GM12891 (cell line): ENCODE measurements around the gene PDCD1.

Experiments used
- POLR2A ChIP-seq: IDR thresholded peaks from 2 replicates; pipeline ENCODE4 v1.6.1; 2011; ENCODE audit warnings: low read depth, low read length, control low read depth
- POLR2AphosphoS5 ChIP-seq: IDR thresholded peaks from 2 replicates; pipeline ENCODE4 v1.6.1; 2011; ENCODE audit warnings: low read depth, low read length, control low read depth
- TAF1 ChIP-seq: IDR thresholded peaks from 2 replicates; pipeline ENCODE4 v1.6.1; 2011; ENCODE audit warnings: low read depth, low read length, control low read depth

DNA sequence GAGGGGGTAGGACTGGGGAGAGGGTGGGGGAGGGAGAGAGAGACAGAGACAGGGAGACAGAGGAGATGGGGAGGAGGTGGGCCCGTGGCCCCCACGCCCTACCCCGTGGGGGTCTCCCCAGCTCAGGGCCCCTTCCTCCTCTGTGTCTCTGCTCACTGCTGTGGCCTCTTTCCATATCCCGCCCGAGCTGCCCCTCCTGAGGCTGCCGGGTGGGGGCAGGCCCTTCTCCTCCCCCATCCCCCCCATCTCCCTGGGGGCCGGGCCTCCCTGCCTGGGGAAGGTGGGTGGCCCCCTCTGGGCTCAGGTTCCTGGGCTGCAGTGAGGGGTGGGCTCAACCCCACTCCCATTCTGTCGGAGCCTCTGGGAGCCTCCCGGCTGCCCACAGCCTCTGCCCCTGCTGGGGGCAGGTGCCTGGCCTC is 332 bp upstream of the PDCD1 start:
- no peak for TF ChIP-seq POLR2AphosphoS5
- no peak for TF ChIP-seq TAF1
- no peak; the same call in 1 of the 2 replicates for TF ChIP-seq POLR2A
